ENCODE results near the gene CD300LB. TPM values are rescaled to one million over a fixed set of nuclear protein-coding genes. Genes with fewer than 3 reads are reported as not detected.

CD300LB gene
- total RNA-seq, 1 donor from 2014 or later, result not detected

DNA sequence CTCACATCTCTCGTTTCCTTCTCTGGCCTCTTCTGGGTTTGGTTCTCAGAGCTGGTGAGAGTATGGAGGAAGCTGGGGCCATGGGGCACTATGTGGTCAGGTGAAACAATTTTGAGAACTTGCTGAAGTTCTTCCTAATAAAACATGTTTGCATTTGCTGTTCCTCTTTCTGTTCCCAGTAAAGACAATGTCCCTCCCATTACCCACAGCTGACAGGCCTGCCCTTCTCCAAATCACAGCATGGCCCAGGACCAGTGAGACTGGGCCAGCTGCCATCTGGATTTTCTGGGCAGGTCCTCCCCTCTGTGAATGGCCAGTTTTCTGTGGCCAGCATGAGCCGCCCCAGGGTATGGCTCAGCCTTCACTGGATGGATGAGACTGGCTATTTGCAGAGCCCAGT is 36.1 kb upstream of the CD300LB start, which contains the start of gene CD300H:
CD300H (minus strand) TSS at position 113 of the 400 bp plus-strand sequence.
- Mint-ChIP-seq H3K27ac (ENCODE audit: unreplicated experiment) (no peak within 1 kb of the TSS), H3K36me3 (ENCODE audit: unreplicated experiment) (no peaks in the 10 kb centered on the region), H3K27me3 (ENCODE audit: unreplicated experiment) (peaks cover 4% of the 10 kb centered on the region), H3K4me3 (ENCODE audit: unreplicated experiment) (no peak within 1 kb of the TSS), H3K4me1 (ENCODE audit: unreplicated experiment) (peaks cover 4% of the 10 kb centered on the region), H3K9me3 (ENCODE audit: unreplicated experiment) (peaks cover 5% of the 10 kb centered on the region)
- no peak for TF ChIP-seq CTCF (IDR thresholded peaks at IDR 0.05)
- DNase-seq (ENCODE audit: extremely low spot score, unreplicated experiment), result no peak

- TF ChIP-seq CTCF (IDR thresholded peaks at IDR 0.05), result peak; percentile 50
- H3K27ac Mint-ChIP-seq (ENCODE audit: unreplicated experiment), result no peak overlapping the region
- H3K4me3 Mint-ChIP-seq (ENCODE audit: unreplicated experiment), result no peak overlapping the region
- H3K4me1 Mint-ChIP-seq (ENCODE audit: unreplicated experiment), result peaks cover 4% of the 10 kb centered on the region
- no peaks in the 10 kb centered on the region for H3K36me3 Mint-ChIP-seq (ENCODE audit: unreplicated experiment)
- H3K27me3 Mint-ChIP-seq (ENCODE audit: unreplicated experiment), result peaks cover 6% of the 10 kb centered on the region
- peaks cover 5% of the 10 kb centered on the region for H3K9me3 Mint-ChIP-seq (ENCODE audit: unreplicated experiment)
- DNase-seq (ENCODE audit: extremely low spot score, unreplicated experiment), result no peak
These were observed 35.0 kb upstream of the CD300LB start for GRCh38 chr17:74566132-74566753.

- TF ChIP-seq CTCF (IDR thresholded peaks at IDR 0.05), result no peak
- DNase-seq (ENCODE audit: extremely low spot score, unreplicated experiment), result no peak
- peaks cover 4% of the 10 kb centered on the region for H3K4me1 Mint-ChIP-seq (ENCODE audit: unreplicated experiment)
- peaks cover 9% of the 10 kb centered on the region for H3K27me3 Mint-ChIP-seq (ENCODE audit: unreplicated experiment)
- H3K9me3 Mint-ChIP-seq (ENCODE audit: unreplicated experiment), result peaks cover 5% of the 10 kb centered on the region
- no peak overlapping the region for H3K4me3 Mint-ChIP-seq (ENCODE audit: unreplicated experiment)
- H3K36me3 Mint-ChIP-seq (ENCODE audit: unreplicated experiment), result no peaks in the 10 kb centered on the region
- H3K27ac Mint-ChIP-seq (ENCODE audit: unreplicated experiment), result no peak overlapping the region
These were observed 33.9 kb upstream of the CD300LB start for GRCh38 chr17:74565126-74565525.

DNA sequence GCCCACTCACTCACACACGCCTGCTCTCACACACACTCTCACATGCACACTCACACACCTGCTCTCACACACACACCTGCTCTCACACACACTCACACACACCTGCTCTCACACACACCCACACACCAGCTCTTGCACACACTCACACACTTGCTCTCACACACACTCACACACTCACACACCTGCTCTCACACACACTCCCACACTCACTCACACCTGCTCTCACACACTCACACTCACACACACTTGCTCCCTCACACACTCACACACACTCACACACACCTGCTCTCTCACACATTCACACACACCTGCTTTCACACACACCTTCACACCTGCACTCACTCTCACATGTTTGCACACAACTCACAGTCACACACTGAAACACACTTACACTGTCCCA is 32.1 kb upstream of the CD300LB start:
- Mint-ChIP-seq H3K27ac (ENCODE audit: unreplicated experiment) (no peak overlapping the region), H3K4me1 (ENCODE audit: unreplicated experiment) (no peaks in the 10 kb centered on the region), H3K36me3 (ENCODE audit: unreplicated experiment) (no peaks in the 10 kb centered on the region), H3K4me3 (ENCODE audit: unreplicated experiment) (no peak overlapping the region), H3K9me3 (ENCODE audit: unreplicated experiment) (peaks cover 5% of the 10 kb centered on the region), H3K27me3 (ENCODE audit: unreplicated experiment) (peaks cover 12% of the 10 kb centered on the region)
- no peak for TF ChIP-seq CTCF (IDR thresholded peaks at IDR 0.05)
- DNase-seq (ENCODE audit: extremely low spot score, unreplicated experiment), result no peak

GRCh38 chr17:74561586-74561985 is 30.3 kb upstream of the CD300LB start:
- no peak overlapping the region for H3K27ac Mint-ChIP-seq (ENCODE audit: unreplicated experiment)
- H3K36me3 Mint-ChIP-seq (ENCODE audit: unreplicated experiment), result no peaks in the 10 kb centered on the region
- peaks cover 5% of the 10 kb centered on the region for H3K9me3 Mint-ChIP-seq (ENCODE audit: unreplicated experiment)
- no peak for DNase-seq (ENCODE audit: extremely low spot score, unreplicated experiment)
- no peaks in the 10 kb centered on the region for H3K4me1 Mint-ChIP-seq (ENCODE audit: unreplicated experiment)
- no peak overlapping the region for H3K4me3 Mint-ChIP-seq (ENCODE audit: unreplicated experiment)
- H3K27me3 Mint-ChIP-seq (ENCODE audit: unreplicated experiment), result peaks cover 12% of the 10 kb centered on the region
- TF ChIP-seq CTCF (IDR thresholded peaks at IDR 0.05), result no peak

All from osteocyte (in vitro differentiated cells).